ENCODE data around the gene STARD3. TPM values are rescaled to one million over a fixed set of nuclear protein-coding genes. Genes with fewer than 3 reads are reported as not detected.
"Not testable (repeated sequence)": the region's sequence is repeated elsewhere in the genome, so short reads cannot be mapped to it uniquely, and the experiment has no call there.

The STARD3 gene
- total RNA-seq, 2 experiments from 2014 or later, result 96.3 to 96.5 TPM

- no peak for ATAC-seq (ENCODE audit: low read depth)
- H3K36me3 Mint-ChIP-seq, result peaks cover 4% of the 10 kb centered on the region
- no peak for DNase-seq
- H3K4me1 Mint-ChIP-seq, result peaks cover 17% of the 10 kb centered on the region
- H3K9me3 Mint-ChIP-seq, result no peaks in the 10 kb centered on the region
- H3K4me3 Mint-ChIP-seq, result no peak overlapping the region
- POLR2A ChIA-PET, result interaction anchor here (1.4 kb wide), 1 partner anchor 14 kb away, joined by 5 read pairs; no protein-coding TSS in a partner anchor
- H3K27ac Mint-ChIP-seq, result no peak overlapping the region
- peaks cover 39% of the 10 kb centered on the region for H3K27me3 Mint-ChIP-seq
Measured at GRCh38 chr17:39702901-39703893, 66.3 kb downstream of the STARD3 start.

- Mint-ChIP-seq H3K27ac (no peak overlapping the region), H3K36me3 (peaks cover 4% of the 10 kb centered on the region), H3K4me1 (peaks cover 17% of the 10 kb centered on the region), H3K9me3 (no peaks in the 10 kb centered on the region), H3K27me3 (peaks cover 33% of the 10 kb centered on the region), H3K4me3 (no peak overlapping the region)
- POLR2A ChIA-PET, result interaction anchor here (1.4 kb wide), 1 partner anchor 15 kb away, joined by 5 read pairs; no protein-coding TSS in a partner anchor
- no peak for ATAC-seq (ENCODE audit: low read depth)
- DNase-seq, result no peak
Measured at GRCh38 chr17:39703913-39704312, 67.0 kb downstream of the STARD3 start.

GRCh38 chr17:39704821-39705551, 68.0 kb downstream of the STARD3 start:
- no peaks in the 10 kb centered on the region for H3K9me3 Mint-ChIP-seq
- DNase-seq, result no peak
- H3K27ac Mint-ChIP-seq, result no peak overlapping the region
- peaks cover 23% of the 10 kb centered on the region for H3K27me3 Mint-ChIP-seq
- H3K4me3 Mint-ChIP-seq, result no peak overlapping the region
- no peak for ATAC-seq (ENCODE audit: low read depth)
- peaks cover 13% of the 10 kb centered on the region for H3K4me1 Mint-ChIP-seq
- POLR2A ChIA-PET, result no interaction called here
- no peaks in the 10 kb centered on the region for H3K36me3 Mint-ChIP-seq

- POLR2A ChIA-PET, result interaction anchor here (1.0 kb wide), 1 partner anchor 10 kb away, joined by 3 read pairs; no protein-coding TSS in a partner anchor
- no peaks in the 10 kb centered on the region for H3K36me3 Mint-ChIP-seq
Measured at GRCh38 chr17:39705786-39706348, 68.9 kb downstream of the STARD3 start.

GRCh38 chr17:39706383-39706782, 69.4 kb downstream of the STARD3 start:
- ATAC-seq (ENCODE audit: low read depth) (no peak), DNase-seq (no peak)
- no peak overlapping the region for H3K27ac Mint-ChIP-seq
- POLR2A ChIA-PET, result interaction anchor here (1.0 kb wide), 1 partner anchor 10 kb away, joined by 3 read pairs; no protein-coding TSS in a partner anchor
- H3K4me3 Mint-ChIP-seq, result no peak overlapping the region
- no peaks in the 10 kb centered on the region for H3K9me3 Mint-ChIP-seq
- H3K4me1 Mint-ChIP-seq, result peaks cover 8% of the 10 kb centered on the region
- no peaks in the 10 kb centered on the region for H3K36me3 Mint-ChIP-seq
- peaks cover 12% of the 10 kb centered on the region for H3K27me3 Mint-ChIP-seq

More at GRCh38 chr17:39705786-39706348, 68.9 kb downstream of the STARD3 start:
- peaks cover 17% of the 10 kb centered on the region for H3K27me3 Mint-ChIP-seq
- DNase-seq (no peak), ATAC-seq (ENCODE audit: low read depth) (no peak)
- peaks cover 13% of the 10 kb centered on the region for H3K4me1 Mint-ChIP-seq
- no peaks in the 10 kb centered on the region for H3K9me3 Mint-ChIP-seq
- no peak overlapping the region for H3K27ac Mint-ChIP-seq
- no peak overlapping the region for H3K4me3 Mint-ChIP-seq

GRCh38 chr17:39706921-39707337, 70.0 kb downstream of the STARD3 start:
- H3K4me3 Mint-ChIP-seq, result peak overlapping the region; percentile 45

GRCh38 chr17:39709319-39709997, 72.5 kb downstream of the STARD3 start:
- Mint-ChIP-seq H3K9me3 (no peaks in the 10 kb centered on the region), H3K4me1 (peaks cover 8% of the 10 kb centered on the region), H3K27me3 (no peaks in the 10 kb centered on the region), H3K27ac (no peak overlapping the region), H3K4me3 (no peak overlapping the region), H3K36me3 (no peaks in the 10 kb centered on the region)
- no peak for DNase-seq
- POLR2A ChIA-PET, result no interaction called here
- no peak for ATAC-seq (ENCODE audit: low read depth)

More at GRCh38 chr17:39706921-39707337, 70.0 kb downstream of the STARD3 start:
- H3K27me3 Mint-ChIP-seq, result peaks cover 7% of the 10 kb centered on the region
- no peaks in the 10 kb centered on the region for H3K9me3 Mint-ChIP-seq
- POLR2A ChIA-PET, result interaction anchor here (1.0 kb wide), 1 partner anchor 11 kb away, joined by 3 read pairs; no protein-coding TSS in a partner anchor
- H3K4me1 Mint-ChIP-seq, result peaks cover 8% of the 10 kb centered on the region
- DNase-seq, result no peak
- no peaks in the 10 kb centered on the region for H3K36me3 Mint-ChIP-seq
- peak overlapping the region; percentile 82 for H3K27ac Mint-ChIP-seq
- ATAC-seq (ENCODE audit: low read depth), result peak; percentile 67

GRCh38 chr17:39709998-39710964, 73.3 kb downstream of the STARD3 start:
- Mint-ChIP-seq H3K27ac (no peak overlapping the region), H3K9me3 (no peaks in the 10 kb centered on the region), H3K36me3 (no peaks in the 10 kb centered on the region), H3K4me1 (peaks cover 8% of the 10 kb centered on the region), H3K27me3 (no peaks in the 10 kb centered on the region), H3K4me3 (no peak overlapping the region)
- no peak for DNase-seq
- no peak for ATAC-seq (ENCODE audit: low read depth)
- POLR2A ChIA-PET, result interaction anchor here (1.3 to 1.4 kb wide), 2 partner anchors 20 to 22 kb away, joined by 3 read pairs; partner anchors contain the start of genes MIEN1 and PGAP3

GRCh38 chr17:39711071-39711470, 74.1 kb downstream of the STARD3 start:
- not testable (repeated sequence) for DNase-seq; ATAC-seq (ENCODE audit: low read depth); H3K27me3 Mint-ChIP-seq; H3K9me3 Mint-ChIP-seq; H3K36me3 Mint-ChIP-seq; H3K27ac Mint-ChIP-seq; H3K4me1 Mint-ChIP-seq; H3K4me3 Mint-ChIP-seq
- POLR2A ChIA-PET, result interaction anchor here (0.6 to 1.4 kb wide), 3 partner anchors 19 to 61 kb away, joined by 3 to 7 read pairs (median 3); partner anchors contain the start of genes MIEN1 and PGAP3

GRCh38 chr17:39711851-39712250, 74.9 kb downstream of the STARD3 start:
- Mint-ChIP-seq H3K36me3 (no peaks in the 10 kb centered on the region), H3K4me3 (no peak overlapping the region), H3K4me1 (peaks cover 6% of the 10 kb centered on the region), H3K27me3 (no peaks in the 10 kb centered on the region), H3K9me3 (no peaks in the 10 kb centered on the region), H3K27ac (no peak overlapping the region)
- POLR2A ChIA-PET, result interaction anchor here (0.6 kb wide), 1 partner anchor 62 kb away, joined by 7 read pairs; no protein-coding TSS in a partner anchor
- DNase-seq (no peak), ATAC-seq (ENCODE audit: low read depth) (no peak)
